ENCODE data around the gene PPP6R2.

PPP6R2 gene

DNA sequence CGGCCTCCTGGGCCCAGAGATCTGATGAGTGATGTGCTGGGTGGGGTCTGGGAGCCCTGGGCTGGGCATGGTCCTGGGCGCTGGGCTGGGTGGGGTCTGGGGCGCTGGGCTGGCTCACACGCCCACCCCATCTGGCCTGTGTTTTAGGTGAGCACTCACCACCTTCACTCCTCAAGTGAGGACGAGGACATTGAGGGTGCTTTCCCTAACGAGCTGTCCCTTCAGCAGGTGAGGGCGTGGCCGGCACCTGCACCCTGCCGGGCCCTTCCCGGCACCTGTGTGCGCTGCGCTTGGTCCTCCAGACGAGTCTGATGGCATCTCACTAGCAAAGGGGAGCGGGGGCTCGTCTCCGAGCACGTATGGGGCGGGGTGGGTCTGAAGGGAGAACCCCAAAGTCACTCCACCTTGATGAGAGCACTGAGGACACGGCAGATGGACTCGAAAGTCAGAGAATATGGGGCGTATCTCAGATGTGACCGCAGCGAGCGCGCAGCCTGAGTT, 93.8 kb downstream of the PPP6R2 start:
- H3K36me3 Mint-ChIP-seq (ENCODE audit: insufficient read depth) = peaks cover 53% of the 10 kb centered on the region
- DNase-seq (no peak), ATAC-seq (replicated peaks) (no peak)
- no peaks in the 10 kb centered on the region for H3K9me3 Mint-ChIP-seq
- peaks cover 3 to 4% of the 10 kb centered on the region in 2 donors for H3K4me1 Mint-ChIP-seq (ENCODE audit: low read depth in 2 of 2)
- H3K27me3 Mint-ChIP-seq = no peaks in the 10 kb centered on the region
- H3K27ac Mint-ChIP-seq = peak overlapping the region in 1 of 2 donors; percentile 55
- no peak overlapping the region for H3K4me3 Mint-ChIP-seq

DNA sequence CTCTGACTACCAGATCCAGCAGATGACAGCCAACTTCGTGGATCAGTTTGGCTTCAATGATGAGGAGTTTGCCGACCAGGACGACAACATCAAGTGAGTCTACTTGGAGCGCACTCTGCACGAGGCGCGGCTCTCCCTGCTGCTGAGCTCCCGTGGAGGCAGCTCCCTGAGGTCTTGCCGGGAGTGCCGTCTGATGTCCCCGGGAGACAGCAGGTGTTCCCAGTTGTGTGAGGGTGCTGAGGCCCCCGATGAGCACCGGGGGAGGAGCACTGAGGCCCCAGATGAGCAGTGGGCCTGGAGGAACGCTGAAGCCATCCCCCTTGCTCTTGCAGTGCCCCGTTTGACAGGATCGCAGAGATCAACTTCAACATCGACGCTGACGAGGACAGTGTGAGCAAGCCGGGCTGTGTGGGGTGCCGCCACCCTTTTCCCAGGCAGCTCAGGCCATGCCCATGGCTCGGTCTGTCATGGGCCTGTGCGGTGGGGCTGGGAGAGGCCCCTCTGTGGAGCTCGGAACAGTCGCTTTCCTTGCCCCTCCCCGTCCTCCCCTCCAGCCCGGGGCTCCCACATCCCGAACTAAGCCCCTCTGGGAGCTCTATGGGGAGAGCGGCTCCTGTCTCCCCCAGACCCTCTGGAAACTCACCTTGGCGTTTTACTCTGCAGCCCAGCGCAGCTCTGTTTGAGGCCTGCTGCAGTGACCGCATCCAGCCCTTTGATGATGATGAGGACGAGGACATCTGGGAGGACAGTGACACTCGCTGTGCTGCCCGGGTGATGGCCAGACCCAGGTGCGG, 94.6 kb downstream of the PPP6R2 start:
- H3K36me3 Mint-ChIP-seq (ENCODE audit: insufficient read depth) = peaks cover 60% of the 10 kb centered on the region
- no peaks in the 10 kb centered on the region for H3K27me3 Mint-ChIP-seq
- DNase-seq (no peak), ATAC-seq (replicated peaks) (no peak)
- H3K4me3 Mint-ChIP-seq = no peak overlapping the region
- peak overlapping the region in 1 of 2 donors; percentile 55 for H3K27ac Mint-ChIP-seq
- H3K4me1 Mint-ChIP-seq (ENCODE audit: low read depth in 2 of 2) = peaks cover 3 to 7% of the 10 kb centered on the region in 2 donors
- H3K9me3 Mint-ChIP-seq = no peaks in the 10 kb centered on the region

DNA sequence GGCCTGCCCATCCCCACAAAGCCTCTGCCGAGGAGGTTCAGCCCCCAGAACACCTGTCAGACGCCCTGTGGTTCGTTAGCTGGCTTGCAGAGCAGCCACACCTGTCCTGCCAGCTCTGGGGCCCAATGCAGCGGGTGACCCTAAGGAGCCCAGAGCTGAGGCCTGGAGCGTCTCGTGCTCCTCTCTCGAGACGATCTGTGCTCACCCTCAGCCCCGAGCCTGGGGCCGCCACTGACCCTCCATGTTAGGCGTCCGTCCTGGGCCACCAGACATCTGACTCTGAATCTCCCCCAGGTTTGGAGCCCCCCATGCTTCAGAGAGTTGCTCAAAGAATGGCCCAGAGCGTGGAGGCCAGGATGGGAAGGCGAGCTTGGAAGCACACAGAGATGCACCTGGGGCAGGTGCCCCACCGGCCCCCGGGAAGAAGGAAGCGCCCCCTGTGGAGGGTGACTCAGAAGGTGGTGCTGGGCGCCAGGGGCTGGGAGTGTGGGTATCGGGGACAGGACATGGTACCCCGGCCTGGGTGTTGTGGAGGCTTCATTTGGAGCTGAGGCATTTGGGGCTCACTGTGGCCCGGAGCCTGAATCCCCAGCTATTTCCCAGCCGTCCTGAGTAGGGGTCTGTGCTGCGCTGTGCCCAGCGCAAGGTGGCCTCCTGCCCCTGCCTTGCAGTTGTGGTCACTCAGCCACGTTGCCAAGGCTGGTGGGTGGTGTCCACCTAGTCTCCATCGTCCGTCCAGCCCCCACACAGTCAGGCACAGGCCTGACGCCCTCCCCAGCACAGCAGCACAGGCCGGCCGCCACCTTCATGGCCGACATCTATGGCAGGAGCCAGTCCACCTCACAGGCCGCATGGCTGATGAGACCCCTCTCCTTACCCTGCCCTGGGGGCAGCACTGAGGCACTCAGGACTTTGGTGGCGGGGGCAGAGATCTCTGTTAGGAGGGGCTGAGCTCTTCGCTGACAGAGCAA, 95.5 kb downstream of the PPP6R2 start:
- Mint-ChIP-seq H3K36me3 (ENCODE audit: insufficient read depth) (peaks cover 69% of the 10 kb centered on the region), H3K9me3 (no peaks in the 10 kb centered on the region), H3K27me3 (no peaks in the 10 kb centered on the region), H3K4me3 (no peak overlapping the region), H3K27ac (peak overlapping the region in 1 of 2 donors; percentile 66), H3K4me1 (ENCODE audit: low read depth in 2 of 2) (peaks cover 7 to 12% of the 10 kb centered on the region in 2 donors)
- DNase-seq (no peak), ATAC-seq (replicated peaks) (no peak)

DNA sequence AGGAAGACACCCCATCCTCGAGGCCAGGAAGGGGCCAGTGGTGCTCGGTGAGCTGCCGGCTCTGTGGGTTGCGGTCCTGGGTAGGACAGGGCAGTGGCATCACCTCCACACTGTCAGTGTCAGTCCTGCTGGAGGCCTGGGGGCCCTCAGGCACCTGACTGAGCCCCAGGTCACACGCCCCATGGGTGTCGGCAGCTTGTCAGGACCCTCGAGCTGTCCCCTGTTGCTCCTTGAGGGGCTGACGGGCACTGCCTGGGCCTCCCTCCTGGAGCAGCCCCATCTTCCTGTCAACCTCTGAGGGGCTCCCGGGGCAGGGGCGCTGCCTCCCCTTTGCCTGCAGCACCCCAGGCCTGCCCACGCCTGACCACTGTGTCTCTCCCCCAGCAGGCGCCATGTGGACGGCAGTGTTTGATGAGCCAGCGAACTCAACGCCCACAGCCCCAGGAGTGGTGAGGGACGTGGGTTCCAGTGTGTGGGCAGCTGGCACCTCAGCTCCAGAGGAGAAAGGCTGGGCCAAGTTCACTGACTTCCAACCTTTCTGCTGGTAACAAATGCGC, 96.3 kb downstream of the PPP6R2 start:
- no peak overlapping the region for H3K4me3 Mint-ChIP-seq
- peaks cover 7 to 12% of the 10 kb centered on the region in 2 donors for H3K4me1 Mint-ChIP-seq (ENCODE audit: low read depth in 2 of 2)
- H3K9me3 Mint-ChIP-seq = no peaks in the 10 kb centered on the region
- no peaks in the 10 kb centered on the region for H3K27me3 Mint-ChIP-seq
- ATAC-seq (replicated peaks) (no peak), DNase-seq (no peak)
- H3K27ac Mint-ChIP-seq = peak overlapping the region in 1 of 2 donors; percentile 66
- H3K36me3 Mint-ChIP-seq (ENCODE audit: insufficient read depth) = peaks cover 74% of the 10 kb centered on the region

DNA sequence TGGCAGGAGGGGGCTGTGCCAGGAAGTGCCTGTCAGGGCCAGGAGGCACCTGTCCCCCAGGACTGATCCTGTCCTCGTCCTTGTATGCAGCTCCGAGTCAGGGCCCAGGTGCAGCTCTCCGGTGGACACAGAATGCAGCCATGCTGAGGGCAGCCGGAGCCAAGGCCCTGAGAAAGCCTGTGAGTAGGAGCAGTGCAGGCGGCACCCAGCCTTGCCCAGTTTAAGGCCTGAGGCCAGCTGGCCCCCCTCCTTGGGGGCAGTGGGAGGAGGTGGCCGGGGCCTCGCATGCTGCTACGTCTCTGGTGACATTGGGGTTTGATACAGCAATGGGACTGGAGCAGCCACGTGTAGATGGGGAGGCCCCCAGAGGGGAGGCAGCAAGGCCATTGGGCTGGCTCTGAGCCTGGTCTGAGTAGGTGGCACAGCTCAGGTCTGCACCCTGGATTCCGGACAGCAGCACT, 96.8 kb downstream of the PPP6R2 start:
- peak overlapping the region in 1 of 2 donors; percentile 66 for H3K27ac Mint-ChIP-seq
- ATAC-seq (replicated peaks) = no peak
- H3K36me3 Mint-ChIP-seq (ENCODE audit: insufficient read depth) = peaks cover 77% of the 10 kb centered on the region
- peaks cover 7 to 12% of the 10 kb centered on the region in 2 donors for H3K4me1 Mint-ChIP-seq (ENCODE audit: low read depth in 2 of 2)
- H3K4me3 Mint-ChIP-seq = no peak overlapping the region
- no peaks in the 10 kb centered on the region for H3K9me3 Mint-ChIP-seq
- no peak for DNase-seq
- H3K27me3 Mint-ChIP-seq = no peaks in the 10 kb centered on the region

DNA sequence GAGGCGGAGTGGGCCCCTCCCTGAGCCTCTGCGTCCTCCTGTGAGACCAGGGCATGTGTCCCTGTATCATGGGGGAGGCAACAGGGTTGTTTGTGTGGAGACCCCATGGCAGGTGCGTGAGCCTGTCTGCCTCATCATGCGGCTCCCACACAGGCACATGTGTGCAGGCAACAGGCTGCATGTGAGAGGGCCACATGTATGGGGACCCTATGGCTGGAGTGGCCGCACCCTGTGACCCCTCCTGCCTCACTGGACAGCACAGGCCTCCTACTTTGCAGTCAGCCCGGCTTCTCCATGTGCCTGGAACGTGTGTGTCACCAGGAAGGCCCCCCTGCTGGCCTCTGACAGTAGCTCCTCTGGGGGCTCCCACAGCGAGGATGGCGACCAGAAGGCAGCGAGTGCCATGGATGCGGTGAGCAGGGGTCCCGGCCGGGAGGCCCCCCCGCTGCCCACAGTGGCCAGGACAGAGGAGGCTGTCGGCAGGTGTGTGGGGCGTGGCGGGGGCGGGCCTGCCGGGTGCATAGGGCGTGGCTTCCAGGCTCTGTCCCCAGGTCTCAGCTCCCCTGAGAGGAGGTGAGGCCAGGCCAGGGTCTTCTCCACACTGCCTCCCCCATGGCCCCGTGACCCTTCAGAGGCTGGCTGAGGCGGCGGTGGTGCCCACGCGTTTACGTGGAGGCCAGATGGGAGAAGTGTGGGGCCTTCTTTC, 97.6 kb downstream of the PPP6R2 start:
- H3K27ac Mint-ChIP-seq = peak overlapping the region in 1 of 2 donors; percentile 76

DNA sequence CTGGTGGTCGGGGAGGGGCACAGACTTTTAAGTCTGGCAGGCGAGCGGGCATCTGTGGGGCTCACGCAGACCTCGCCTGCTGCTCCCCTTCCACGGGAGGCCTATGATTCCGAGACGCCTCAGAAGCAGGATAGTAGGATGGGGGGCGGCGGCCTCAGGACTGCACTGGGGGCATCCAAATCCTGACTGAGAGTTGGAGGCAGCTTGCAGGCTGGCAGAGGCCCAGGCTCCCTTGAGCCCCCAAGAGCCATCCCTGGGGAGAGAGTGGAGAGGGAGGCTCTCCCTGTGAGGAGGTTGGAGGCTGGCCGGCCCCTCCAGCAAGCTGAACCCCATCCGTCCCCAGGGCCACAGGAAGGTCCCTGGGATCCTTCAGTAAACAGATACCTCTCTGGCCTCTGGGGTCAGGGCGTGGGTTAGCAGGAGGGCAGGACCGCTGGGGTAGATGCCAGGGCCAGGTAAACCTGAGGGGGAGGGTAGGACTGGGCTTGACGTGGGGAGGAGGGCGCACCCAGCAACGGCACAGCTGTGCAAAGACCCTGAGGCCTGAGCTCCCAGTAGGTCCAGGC, 98.4 kb downstream of the PPP6R2 start:
- ATAC-seq (replicated peaks) = no peak
- peaks cover 14 to 23% of the 10 kb centered on the region in 2 donors for H3K4me1 Mint-ChIP-seq (ENCODE audit: low read depth in 2 of 2)
- peak overlapping the region in 1 of 2 donors; percentile 76 for H3K27ac Mint-ChIP-seq
- H3K9me3 Mint-ChIP-seq = no peaks in the 10 kb centered on the region
- DNase-seq = no peak
- H3K36me3 Mint-ChIP-seq (ENCODE audit: insufficient read depth) = peaks cover 79% of the 10 kb centered on the region
- H3K4me3 Mint-ChIP-seq = no peak overlapping the region
- H3K27me3 Mint-ChIP-seq = no peaks in the 10 kb centered on the region

More for the DNA sequence above, 97.6 kb downstream of the PPP6R2 start:
- ATAC-seq (replicated peaks) (no peak), DNase-seq (no peak)
- Mint-ChIP-seq H3K9me3 (no peaks in the 10 kb centered on the region), H3K36me3 (ENCODE audit: insufficient read depth) (peaks cover 78% of the 10 kb centered on the region), H3K4me3 (no peak overlapping the region), H3K4me1 (ENCODE audit: low read depth in 2 of 2) (peaks cover 11 to 20% of the 10 kb centered on the region in 2 donors), H3K27me3 (no peaks in the 10 kb centered on the region)

DNA sequence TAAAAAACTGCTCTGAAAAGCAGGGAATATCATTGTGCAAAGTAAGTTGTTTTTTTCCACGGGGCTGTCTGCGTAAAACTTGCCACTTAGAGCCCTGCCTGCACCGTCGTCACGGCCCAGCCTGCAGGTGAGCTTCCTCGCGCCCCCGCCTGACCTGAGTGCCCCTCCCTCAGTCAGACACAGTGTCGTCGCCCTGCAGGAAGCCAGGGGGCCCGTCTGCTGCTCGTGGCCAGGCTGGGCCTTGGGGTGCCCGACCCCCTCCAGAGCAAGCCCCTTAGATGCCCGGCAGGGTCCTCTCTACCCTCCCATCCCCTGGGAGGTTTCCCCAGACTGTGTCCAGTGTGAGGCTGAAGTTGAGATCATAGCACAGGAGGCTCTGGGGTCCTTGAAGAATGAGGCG, 100.1 kb downstream of the PPP6R2 start:
- DNase-seq (no peak), ATAC-seq (replicated peaks) (no peak)
- Mint-ChIP-seq H3K4me1 (ENCODE audit: low read depth in 2 of 2) (peaks cover 14 to 26% of the 10 kb centered on the region in 2 donors), H3K27ac (peak overlapping the region; percentile 75 to 89), H3K9me3 (no peaks in the 10 kb centered on the region), H3K36me3 (ENCODE audit: insufficient read depth) (peaks cover 82% of the 10 kb centered on the region), H3K4me3 (no peak overlapping the region), H3K27me3 (no peaks in the 10 kb centered on the region)

DNA sequence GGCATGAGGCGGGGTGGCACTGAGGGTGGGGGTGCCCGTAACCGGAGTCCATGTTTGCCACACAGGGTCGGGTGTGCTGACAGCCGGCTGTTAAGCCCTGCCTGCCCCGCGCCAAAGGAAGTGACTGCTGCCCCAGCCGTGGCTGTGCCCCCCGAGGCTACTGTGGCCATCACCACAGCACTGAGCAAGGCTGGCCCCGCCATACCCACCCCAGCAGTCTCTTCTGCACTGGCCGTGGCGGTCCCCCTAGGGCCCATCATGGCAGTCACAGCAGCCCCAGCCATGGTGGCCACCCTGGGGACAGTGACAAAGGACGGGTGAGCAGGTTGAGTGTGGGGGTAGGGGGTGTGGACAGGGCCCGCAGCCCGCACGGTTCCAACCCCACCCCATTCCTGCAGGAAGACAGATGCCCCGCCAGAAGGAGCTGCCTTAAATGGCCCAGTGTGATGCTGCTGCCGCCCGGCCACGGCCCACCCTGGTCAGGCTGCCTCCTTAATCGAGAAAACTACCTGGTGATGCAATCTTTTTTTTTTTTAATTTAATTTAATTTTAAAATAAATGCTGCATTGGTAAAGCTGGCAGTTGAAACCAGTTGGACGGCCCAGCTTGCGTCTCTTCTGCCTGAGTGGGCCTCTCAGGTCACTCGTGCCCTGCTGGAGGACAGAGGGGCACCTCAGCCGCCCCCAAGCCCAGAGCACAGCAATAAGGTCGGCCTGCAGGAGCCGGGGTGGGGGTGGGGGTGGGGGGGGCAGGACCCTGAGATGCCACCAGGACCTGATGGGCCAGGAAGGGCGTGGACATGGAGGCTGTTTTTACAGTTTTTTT, 100.9 kb downstream of the PPP6R2 start:
- peaks cover 82% of the 10 kb centered on the region for H3K36me3 Mint-ChIP-seq (ENCODE audit: insufficient read depth)
- ATAC-seq (replicated peaks) (no peak), DNase-seq (no peak)
- H3K4me3 Mint-ChIP-seq = no peak overlapping the region
- H3K4me1 Mint-ChIP-seq (ENCODE audit: low read depth in 2 of 2) = peaks cover 20 to 32% of the 10 kb centered on the region in 2 donors
- H3K27me3 Mint-ChIP-seq = no peaks in the 10 kb centered on the region
- peak overlapping the region; percentile 75 to 92 for H3K27ac Mint-ChIP-seq
- H3K9me3 Mint-ChIP-seq = no peaks in the 10 kb centered on the region

DNA sequence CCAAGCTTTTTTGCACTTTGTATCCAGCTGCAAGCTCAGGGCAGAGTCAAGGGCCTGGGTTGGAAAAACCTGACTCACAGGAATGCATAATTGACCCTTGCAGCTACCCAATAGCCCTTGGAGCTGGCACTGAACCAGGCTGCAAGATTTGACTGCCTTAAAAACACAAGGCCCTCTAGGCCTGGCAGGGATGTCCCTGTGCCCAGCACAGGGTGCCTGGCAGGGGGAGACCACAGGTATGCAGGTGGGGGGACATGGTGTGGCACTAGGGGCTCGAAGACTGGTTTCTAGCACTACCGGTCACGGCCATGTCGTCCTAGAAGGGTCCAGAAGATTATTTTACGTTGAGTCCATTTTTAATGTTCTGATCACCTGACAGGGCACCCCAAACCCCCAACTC, 101.5 kb downstream of the PPP6R2 start:
- H3K4me3 Mint-ChIP-seq = peak overlapping the region; percentile 43 to 51
- peaks cover 82% of the 10 kb centered on the region for H3K36me3 Mint-ChIP-seq (ENCODE audit: insufficient read depth)
- DNase-seq (no peak), ATAC-seq (replicated peaks) (no peak)
- peaks cover 24 to 34% of the 10 kb centered on the region in 2 donors for H3K4me1 Mint-ChIP-seq (ENCODE audit: low read depth in 2 of 2)
- H3K27ac Mint-ChIP-seq = peak overlapping the region; percentile 91 to 92
- H3K9me3 Mint-ChIP-seq = no peaks in the 10 kb centered on the region
- H3K27me3 Mint-ChIP-seq = no peaks in the 10 kb centered on the region

DNA sequence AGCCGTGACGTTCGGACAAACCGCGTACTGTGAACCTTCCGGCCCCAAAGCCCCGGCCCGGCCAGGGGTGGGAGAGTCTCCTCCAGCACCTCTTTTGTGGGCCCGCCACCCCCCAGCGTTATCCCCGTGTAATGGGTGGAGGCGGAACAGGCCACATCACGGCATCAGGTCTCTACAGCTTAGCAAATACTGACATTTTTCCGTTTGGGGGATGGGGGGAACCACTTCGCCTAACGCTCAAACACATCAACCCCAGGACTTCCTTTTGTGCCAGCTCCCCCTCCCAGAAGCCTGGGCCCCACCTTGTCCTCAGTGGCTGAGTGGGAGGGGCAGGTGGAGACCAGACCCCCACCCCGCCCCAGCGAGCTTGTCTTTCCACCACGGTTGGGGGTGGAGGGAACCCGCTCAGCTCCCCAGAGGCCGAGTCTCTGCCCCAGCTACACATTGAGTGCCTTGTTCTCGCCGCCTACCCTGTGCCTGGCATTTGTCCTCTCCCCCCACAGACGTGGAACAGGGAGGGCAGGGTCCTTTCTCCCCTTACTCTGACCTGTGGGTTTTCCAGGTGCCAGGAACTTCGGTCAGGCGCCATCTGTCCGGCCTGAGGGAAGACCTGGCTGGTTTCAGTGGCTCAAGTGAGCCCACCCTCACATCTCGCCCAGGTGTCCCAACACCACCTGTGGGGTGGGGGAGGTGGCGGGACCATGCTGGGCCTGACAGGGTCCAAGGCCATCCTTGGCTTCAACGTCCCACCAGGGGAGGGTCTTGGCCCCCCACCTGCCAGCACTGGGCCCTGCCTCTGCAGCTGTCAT, 102.1 kb downstream of the PPP6R2 start:
- Mint-ChIP-seq H3K4me1 (ENCODE audit: low read depth in 2 of 2) (peaks cover 27 to 37% of the 10 kb centered on the region in 2 donors), H3K9me3 (no peaks in the 10 kb centered on the region), H3K27ac (peak overlapping the region; percentile 91 to 92), H3K36me3 (ENCODE audit: insufficient read depth) (peaks cover 85% of the 10 kb centered on the region), H3K27me3 (no peaks in the 10 kb centered on the region), H3K4me3 (peak overlapping the region; percentile 43 to 51)
- ATAC-seq (replicated peaks) (peak; percentile 71), DNase-seq (peak; percentile 38 to 45 (median 38))

Measured in effector memory CD8-positive, alpha-beta T cell (primary cell).